NCI-H226 (cell line): Measurements from ENCODE around the gene ASAP2.

ENCODE experiments used
- DNase-seq: peaks from one replicate; pipeline ENCODE4 v3.0.0-alpha.2; 2015

The ASAP2 gene

GRCh38 chr2:9300214-9300613 is 93.6 kb downstream of the ASAP2 start:
- DNase-seq, result no peak

- no peak for DNase-seq
Observed at GRCh38 chr2:9300829-9301453, 94.3 kb downstream of the ASAP2 start.

GRCh38 chr2:9302755-9303154 is 96.1 kb downstream of the ASAP2 start:
- no peak for DNase-seq

- DNase-seq, result no peak
Observed at GRCh38 chr2:9303528-9304225, 97.1 kb downstream of the ASAP2 start.

GRCh38 chr2:9306911-9307310 is 100.3 kb downstream of the ASAP2 start:
- DNase-seq, result no peak

- DNase-seq, result no peak
Observed at GRCh38 chr2:9307535-9307934, 100.9 kb downstream of the ASAP2 start.

GRCh38 chr2:9308186-9308955 is 101.8 kb downstream of the ASAP2 start:
- DNase-seq, result peak; percentile 53

- DNase-seq, result no peak
Observed at GRCh38 chr2:9309147-9309546, 102.5 kb downstream of the ASAP2 start.

GRCh38 chr2:9310377-9310776 is 103.8 kb downstream of the ASAP2 start:
- DNase-seq, result peak; percentile 96

GRCh38 chr2:9310798-9311197 is 104.2 kb downstream of the ASAP2 start:
- peak; percentile 79 for DNase-seq

- DNase-seq, result peak; percentile 66
Observed at GRCh38 chr2:9311488-9311887, 104.9 kb downstream of the ASAP2 start.

GRCh38 chr2:9312591-9312990 is 106.0 kb downstream of the ASAP2 start:
- no peak for DNase-seq

GRCh38 chr2:9313443-9313842 is 106.8 kb downstream of the ASAP2 start:
- no peak for DNase-seq

- DNase-seq, result no peak
Observed at GRCh38 chr2:9315280-9315847, 108.8 kb downstream of the ASAP2 start.

- DNase-seq, result no peak
Observed at GRCh38 chr2:9317559-9317958, 110.9 kb downstream of the ASAP2 start.

GRCh38 chr2:9318461-9319337 is 112.1 kb downstream of the ASAP2 start:
- DNase-seq, result no peak

- no peak for DNase-seq
Observed at GRCh38 chr2:9319338-9319715, 112.7 kb downstream of the ASAP2 start.

- no peak for DNase-seq
Observed at GRCh38 chr2:9322576-9322975, 116.0 kb downstream of the ASAP2 start.

- DNase-seq, result no peak
Observed at GRCh38 chr2:9325428-9325827, 118.8 kb downstream of the ASAP2 start.

- no peak for DNase-seq
Observed at GRCh38 chr2:9326975-9327374, 120.4 kb downstream of the ASAP2 start.

- DNase-seq, result no peak
Observed at GRCh38 chr2:9327873-9328352, 121.3 kb downstream of the ASAP2 start.

GRCh38 chr2:9328931-9329330 is 122.3 kb downstream of the ASAP2 start:
- peak; percentile 59 for DNase-seq

- DNase-seq, result no peak
Observed at GRCh38 chr2:9329497-9329896, 122.9 kb downstream of the ASAP2 start.
